HepG2 (cell line): ENCODE data around the gene MRPS2. TPM values are rescaled to one million over a fixed set of nuclear protein-coding genes. Genes with fewer than 3 reads are reported as not detected.

Experiments
- CREB1 ChIP-seq, 2 experiments: fragments of 450-650 bp in 1 of 2; IDR thresholded peaks; 2 replicates each; pipeline ENCODE4 v1.6.1; 2016 to 2017; ENCODE audit warnings: control low read depth in 1 of 2, mild to moderate bottlenecking in 1 of 2, missing compliant biosample characterization in 1 of 2, missing genetic modification characterization in 1 of 2
- HMG20A ChIP-seq: IDR thresholded peaks from 2 replicates; pipeline ENCODE4 v1.6.1; 2016; ENCODE audit warnings: borderline replicate concordance
- HMG20B ChIP-seq: conservative IDR thresholded peaks from 2 replicates; pipeline ENCODE4 v1.6.1; 2016; ENCODE audit warnings: missing genetic modification reagents, missing compliant biosample characterization
- HNF4A ChIP-seq: sonication (generic); formaldehyde crosslinking; IDR thresholded peaks from 2 replicates; pipeline ENCODE4 v1.4.0; 2020; ENCODE audit warnings: missing genetic modification reagents
- ISL2 ChIP-seq: sonication (generic); formaldehyde crosslinking; IDR thresholded peaks from 2 replicates; pipeline ENCODE4 v1.5.0; 2020; ENCODE audit warnings: missing genetic modification reagents
- NFIB ChIP-seq: sonication (generic); formaldehyde crosslinking; IDR thresholded peaks from 2 replicates; pipeline ENCODE4 v1.9.0; 2021; ENCODE audit warnings: missing genetic modification reagents, mild to moderate bottlenecking, borderline replicate concordance
- SAP130 ChIP-seq: IDR thresholded peaks from 2 replicates; pipeline ENCODE4 v1.6.1; 2016; ENCODE audit warnings: low read depth
- TEAD2 ChIP-seq: sonication (generic); formaldehyde crosslinking; IDR thresholded peaks from 2 replicates; pipeline ENCODE4 v1.9.0; 2021; ENCODE audit warnings: missing genetic modification reagents
- YEATS4 ChIP-seq: sonication (generic); formaldehyde crosslinking; IDR thresholded peaks from 2 replicates; pipeline ENCODE4 v1.4.0; 2020; ENCODE audit warnings: missing genetic modification reagents, borderline replicate concordance
- ZFY ChIP-seq: sonication (generic); formaldehyde crosslinking; IDR thresholded peaks from 2 replicates; pipeline ENCODE4 v1.4.0; 2020; ENCODE audit warnings: missing genetic modification reagents
- ZNF333 ChIP-seq: sonication (generic); formaldehyde crosslinking; IDR thresholded peaks from 2 replicates; pipeline ENCODE4 v1.4.0; 2020; ENCODE audit warnings: mild to moderate bottlenecking, missing genetic modification reagents, borderline replicate concordance
- ZNF496 ChIP-seq: sonication (generic); formaldehyde crosslinking; IDR thresholded peaks from 2 replicates; pipeline ENCODE4 v1.8.1; 2023; ENCODE audit warnings: mild to moderate bottlenecking, moderate library complexity, missing genetic modification reagents; ENCODE audit not compliant: insufficient replicate concordance
- polyA plus RNA-seq, 8 experiments: library from polyadenylated mRNA; depleted of rRNA in 3 of 8; stranded (reverse) in 7 of 8; unstranded in 1 of 8; fragments of >200 nt; fragmentation: Illumina TruSeq in 4 of 8; extraction: Trizol in 4 of 8; gene quantifications; 2 replicates each; pipeline versions ENCODE4 v1.2.1 to v1.2.3, GENCODE V29; 2011 to 2016; ENCODE audit warnings: low read depth in 4 of 8, missing spikeins in 1 of 8, mixed read lengths in 1 of 8; ENCODE audit not compliant: insufficient read depth in 1 of 8
- total RNA-seq, 5 experiments: library from RNA; depleted of rRNA; stranded (reverse); fragments of >200 nt; fragmentation: Illumina TruSeq; extraction: Trizol; gene quantifications; 2 replicates each; pipeline ENCODE4 v1.2.3, GENCODE V29; 2016; ENCODE audit warnings: low read depth in 1 of 5
- TF ChIP-seq, protein P1 (sequence below): sonication (generic); formaldehyde crosslinking; IDR thresholded peaks from 2 replicates; pipeline ENCODE4 v1.4.0; 2020; ENCODE audit warnings: missing genetic modification reagents, borderline replicate concordance
- TF ChIP-seq, protein P2 (sequence below): IDR thresholded peaks from 2 replicates; pipeline ENCODE4 v1.6.1; 2016; ENCODE audit warnings: low read depth, control low read depth
- TF ChIP-seq, protein P3 (sequence below): sonication (generic); formaldehyde crosslinking; IDR thresholded peaks from 2 replicates; pipeline ENCODE4 v1.4.0; 2020; ENCODE audit warnings: missing genetic modification reagents, mild to moderate bottlenecking, borderline replicate concordance
- TF ChIP-seq, protein P4 (sequence below): sonication (generic); formaldehyde crosslinking; IDR thresholded peaks from 2 replicates; pipeline ENCODE4 v1.4.0; 2020; ENCODE audit warnings: mild to moderate bottlenecking, missing genetic modification reagents

MRPS2 gene
- total and polyA plus RNA-seq, 2 of the 13 experiments (the other 11 are each of a cell fraction or from before 2014, with no cell fraction given), result 44.4 to 86.7 TPM

DNA sequence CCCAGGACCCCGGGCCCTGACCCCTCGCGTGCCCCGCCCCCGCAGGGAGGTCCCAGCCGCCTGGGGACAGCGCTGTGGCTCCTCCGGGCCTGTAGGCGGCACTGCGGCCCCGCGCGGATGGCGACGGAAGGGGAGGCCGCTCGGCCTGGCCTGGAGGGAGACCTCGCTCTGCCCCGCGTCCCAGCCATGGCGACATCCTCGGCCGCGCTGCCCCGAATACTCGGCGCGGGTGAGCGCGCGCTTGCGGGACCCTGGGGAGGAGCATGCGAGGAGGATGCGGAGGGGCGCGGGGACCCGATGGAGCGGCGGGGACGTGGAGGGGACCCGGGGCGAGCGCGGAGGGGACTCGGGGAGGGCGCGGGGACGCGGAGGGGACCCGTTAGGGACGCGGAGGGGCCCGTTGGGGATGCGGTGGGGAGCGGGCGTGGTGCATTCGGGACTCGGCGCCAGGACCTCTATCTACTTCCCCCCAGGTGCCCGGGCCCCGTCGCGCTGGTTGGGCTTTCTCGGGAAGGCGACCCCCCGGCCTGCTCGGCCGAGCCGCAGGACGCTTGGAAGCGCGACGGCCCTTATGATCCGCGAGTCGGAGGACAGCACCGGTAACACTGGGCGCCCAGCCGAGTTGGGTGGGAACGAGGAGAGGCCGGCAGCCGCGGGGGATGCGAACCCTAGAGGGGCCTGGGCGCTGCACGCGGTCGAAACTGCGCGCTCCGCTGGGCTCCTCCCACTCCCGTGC is at the start of gene MRPS2 (continued):
- TF ChIP-seq, protein P1, sequence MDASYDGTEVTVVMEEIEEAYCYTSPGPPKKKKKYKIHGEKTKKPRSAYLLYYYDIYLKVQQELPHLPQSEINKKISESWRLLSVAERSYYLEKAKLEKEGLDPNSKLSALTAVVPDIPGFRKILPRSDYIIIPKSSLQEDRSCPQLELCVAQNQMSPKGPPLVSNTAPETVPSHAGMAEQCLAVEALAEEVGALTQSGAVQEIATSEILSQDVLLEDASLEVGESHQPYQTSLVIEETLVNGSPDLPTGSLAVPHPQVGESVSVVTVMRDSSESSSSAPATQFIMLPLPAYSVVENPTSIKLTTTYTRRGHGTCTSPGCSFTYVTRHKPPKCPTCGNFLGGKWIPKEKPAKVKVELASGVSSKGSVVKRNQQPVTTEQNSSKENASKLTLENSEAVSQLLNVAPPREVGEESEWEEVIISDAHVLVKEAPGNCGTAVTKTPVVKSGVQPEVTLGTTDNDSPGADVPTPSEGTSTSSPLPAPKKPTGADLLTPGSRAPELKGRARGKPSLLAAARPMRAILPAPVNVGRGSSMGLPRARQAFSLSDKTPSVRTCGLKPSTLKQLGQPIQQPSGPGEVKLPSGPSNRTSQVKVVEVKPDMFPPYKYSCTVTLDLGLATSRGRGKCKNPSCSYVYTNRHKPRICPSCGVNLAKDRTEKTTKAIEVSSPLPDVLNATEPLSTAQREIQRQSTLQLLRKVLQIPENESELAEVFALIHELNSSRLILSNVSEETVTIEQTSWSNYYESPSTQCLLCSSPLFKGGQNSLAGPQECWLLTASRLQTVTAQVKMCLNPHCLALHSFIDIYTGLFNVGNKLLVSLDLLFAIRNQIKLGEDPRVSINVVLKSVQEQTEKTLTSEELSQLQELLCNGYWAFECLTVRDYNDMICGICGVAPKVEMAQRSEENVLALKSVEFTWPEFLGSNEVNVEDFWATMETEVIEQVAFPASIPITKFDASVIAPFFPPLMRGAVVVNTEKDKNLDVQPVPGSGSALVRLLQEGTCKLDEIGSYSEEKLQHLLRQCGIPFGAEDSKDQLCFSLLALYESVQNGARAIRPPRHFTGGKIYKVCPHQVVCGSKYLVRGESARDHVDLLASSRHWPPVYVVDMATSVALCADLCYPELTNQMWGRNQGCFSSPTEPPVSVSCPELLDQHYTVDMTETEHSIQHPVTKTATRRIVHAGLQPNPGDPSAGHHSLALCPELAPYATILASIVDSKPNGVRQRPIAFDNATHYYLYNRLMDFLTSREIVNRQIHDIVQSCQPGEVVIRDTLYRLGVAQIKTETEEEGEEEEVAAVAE, result 0 out of 2 replicates have a peak, but pooled peaks have one; percentile 22
- no peak for TF ChIP-seq ZNF333
- TF ChIP-seq, protein P2, sequence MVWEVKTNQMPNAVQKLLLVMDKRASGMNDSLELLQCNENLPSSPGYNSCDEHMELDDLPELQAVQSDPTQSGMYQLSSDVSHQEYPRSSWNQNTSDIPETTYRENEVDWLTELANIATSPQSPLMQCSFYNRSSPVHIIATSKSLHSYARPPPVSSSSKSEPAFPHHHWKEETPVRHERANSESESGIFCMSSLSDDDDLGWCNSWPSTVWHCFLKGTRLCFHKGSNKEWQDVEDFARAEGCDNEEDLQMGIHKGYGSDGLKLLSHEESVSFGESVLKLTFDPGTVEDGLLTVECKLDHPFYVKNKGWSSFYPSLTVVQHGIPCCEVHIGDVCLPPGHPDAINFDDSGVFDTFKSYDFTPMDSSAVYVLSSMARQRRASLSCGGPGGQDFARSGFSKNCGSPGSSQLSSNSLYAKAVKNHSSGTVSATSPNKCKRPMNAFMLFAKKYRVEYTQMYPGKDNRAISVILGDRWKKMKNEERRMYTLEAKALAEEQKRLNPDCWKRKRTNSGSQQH (CRISPR knock-in tag), result 0 out of 2 replicates have a peak, but pooled peaks have one; percentile 39
- peak; percentile 86 for TF ChIP-seq SAP130 (CRISPR knock-in tag)
- TF ChIP-seq, protein P3, sequence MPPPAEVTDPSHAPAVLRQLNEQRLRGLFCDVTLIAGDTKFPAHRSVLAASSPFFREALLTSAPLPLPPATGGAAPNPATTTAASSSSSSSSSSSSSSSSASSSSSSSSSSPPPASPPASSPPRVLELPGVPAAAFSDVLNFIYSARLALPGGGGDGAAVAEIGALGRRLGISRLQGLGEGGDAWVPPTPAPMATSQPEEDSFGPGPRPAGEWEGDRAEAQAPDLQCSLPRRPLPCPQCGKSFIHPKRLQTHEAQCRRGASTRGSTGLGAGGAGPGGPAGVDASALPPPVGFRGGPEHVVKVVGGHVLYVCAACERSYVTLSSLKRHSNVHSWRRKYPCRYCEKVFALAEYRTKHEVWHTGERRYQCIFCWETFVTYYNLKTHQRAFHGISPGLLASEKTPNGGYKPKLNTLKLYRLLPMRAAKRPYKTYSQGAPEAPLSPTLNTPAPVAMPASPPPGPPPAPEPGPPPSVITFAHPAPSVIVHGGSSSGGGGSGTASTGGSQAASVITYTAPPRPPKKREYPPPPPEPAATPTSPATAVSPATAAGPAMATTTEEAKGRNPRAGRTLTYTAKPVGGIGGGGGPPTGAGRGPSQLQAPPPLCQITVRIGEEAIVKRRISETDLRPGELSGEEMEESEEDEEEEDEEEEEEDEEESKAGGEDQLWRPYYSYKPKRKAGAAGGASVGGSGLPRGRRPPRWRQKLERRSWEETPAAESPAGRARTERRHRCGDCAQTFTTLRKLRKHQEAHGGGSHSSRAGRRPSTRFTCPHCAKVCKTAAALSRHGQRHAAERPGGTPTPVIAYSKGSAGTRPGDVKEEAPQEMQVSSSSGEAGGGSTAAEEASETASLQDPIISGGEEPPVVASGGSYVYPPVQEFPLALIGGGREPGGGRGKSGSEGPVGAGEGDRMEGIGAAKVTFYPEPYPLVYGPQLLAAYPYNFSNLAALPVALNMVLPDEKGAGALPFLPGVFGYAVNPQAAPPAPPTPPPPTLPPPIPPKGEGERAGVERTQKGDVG (CRISPR knock-in tag), result no peak
- TF ChIP-seq HMG20A (CRISPR knock-in tag), result no peak
- TF ChIP-seq CREB1 (IDR thresholded peaks at IDR 0.05), result no peak
- TF ChIP-seq CREB1 (CRISPR knock-in tag; IDR thresholded peaks at IDR 0.05), result no peak
- TF ChIP-seq HNF4A (CRISPR knock-in tag), result peak; percentile 16; the same call in 1 of the 2 replicates
- TF ChIP-seq HMG20B, result no peak
- peak; percentile 100 for TF ChIP-seq ZFY (CRISPR knock-in tag)
- no peak for TF ChIP-seq ZNF496 (CRISPR knock-in tag)
- peak; percentile 79 for TF ChIP-seq ISL2
- TF ChIP-seq, protein P4, sequence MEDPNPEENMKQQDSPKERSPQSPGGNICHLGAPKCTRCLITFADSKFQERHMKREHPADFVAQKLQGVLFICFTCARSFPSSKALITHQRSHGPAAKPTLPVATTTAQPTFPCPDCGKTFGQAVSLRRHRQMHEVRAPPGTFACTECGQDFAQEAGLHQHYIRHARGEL (CRISPR knock-in tag), result no peak
- TF ChIP-seq TEAD2 (CRISPR knock-in tag), result no peak
- TF ChIP-seq NFIB (CRISPR knock-in tag), result no peak
- peak; percentile 87; the same call in 1 of the 2 replicates for TF ChIP-seq YEATS4 (CRISPR knock-in tag)
